PC-9 (cell line): Measurements from ENCODE around the gene NACC2. TPM values are rescaled to one million over a fixed set of nuclear protein-coding genes. Genes with fewer than 3 reads are reported as not detected.
A peak's percentile ranks its signal among the peaks of the same experiment; 100 is the strongest.

Experiments
- BruUV-seq: library from RNA; stranded (reverse); fragments of 400-500 nt; replicated peaks from 2 replicates; lab custom pipeline; 2021; lab: Mats Ljungman, UMichigan
- CTCF ChIA-PET: fragments of 300-600 bp; sonication (Branson Sonifier 250); formaldehyde crosslinking; loops from one replicate; lab custom pipeline; 2022; ENCODE audit warnings: antibody characterized with exemption; lab: Charles Lee
- POLR2A ChIA-PET: fragments of 300-600 bp; sonication (Branson Sonifier 250); formaldehyde crosslinking; loops from one replicate; lab custom pipeline; 2022; ENCODE audit warnings: antibody characterized with exemption; ENCODE audit not compliant: unreplicated experiment; lab: Charles Lee
- DNase-seq, 2 experiments: peaks; one replicate each; pipeline versions ENCODE4 v3.0.0 to v3.0.0-alpha.2; 2015 to 2022; ENCODE audit warnings: mixed read lengths in 1 of 2
- H2AFZ ChIP-seq: fragments of 200-600 bp; sonication (generic); 2 replicates; pipeline ENCODE4 v1.8.1; 2017; ENCODE audit warnings: antibody characterized with exemption
- H3F3A ChIP-seq: fragments of 200-600 bp; sonication (generic); 2 replicates; pipeline ENCODE4 v1.8.1; 2017; ENCODE audit warnings: antibody characterized with exemption, mild to moderate bottlenecking, low read depth; ENCODE audit not compliant: insufficient read depth
- H3K27ac ChIP-seq: fragments of 200-600 bp; sonication (generic); 2 replicates; pipeline ENCODE4 v1.6.1; 2016; ENCODE audit warnings: mixed run types
- H3K27me3 ChIP-seq: fragments of 200-600 bp; sonication (generic); 2 replicates; pipeline ENCODE4 v1.6.1; 2016; ENCODE audit warnings: low read depth, mixed run types; ENCODE audit not compliant: insufficient read depth
- H3K36me3 ChIP-seq: fragments of 200-600 bp; sonication (generic); 2 replicates; pipeline ENCODE4 v1.6.1; 2016; ENCODE audit warnings: low read depth, mixed run types
- H3K4me1 ChIP-seq: fragments of 200-600 bp; sonication (generic); replicated peaks from 2 replicates; pipeline ENCODE4 v1.6.1; 2016; ENCODE audit warnings: mixed run types; ENCODE audit not compliant: insufficient read depth
- H3K4me2 ChIP-seq: fragments of 200-600 bp; sonication (generic); 2 replicates; pipeline ENCODE4 v1.6.1; 2017; ENCODE audit warnings: mixed run types
- H3K4me3 ChIP-seq: fragments of 200-600 bp; sonication (generic); 2 replicates; pipeline ENCODE4 v1.6.1; 2016; ENCODE audit warnings: mixed run types
- H3K79me2 ChIP-seq: fragments of 200-600 bp; sonication (generic); 2 replicates; pipeline ENCODE4 v1.6.1; 2017; ENCODE audit warnings: low read depth, mixed run types
- H3K9me2 ChIP-seq: fragments of 200-600 bp; sonication (generic); 2 replicates; pipeline ENCODE4 v1.8.1; 2017; ENCODE audit warnings: mild to moderate bottlenecking; ENCODE audit not compliant: insufficient read depth
- H3K9me3 ChIP-seq: fragments of 200-600 bp; sonication (generic); 2 replicates; pipeline ENCODE4 v1.8.1; 2016; ENCODE audit warnings: low read depth; ENCODE audit not compliant: insufficient read depth
- H4K20me1 ChIP-seq: fragments of 200-600 bp; sonication (generic); 2 replicates; pipeline ENCODE4 v1.8.1; 2017; ENCODE audit not compliant: insufficient read depth
- CTCF ChIP-seq: fragments of 200-600 bp; sonication (generic); conservative IDR thresholded peaks from 2 replicates; pipeline ENCODE4 v1.6.1; 2017; ENCODE audit warnings: mixed run types, antibody characterized with exemption, mild to moderate bottlenecking, moderate library complexity
- EZH2 ChIP-seq: fragments of 200-600 bp; sonication (generic); IDR thresholded peaks from 2 replicates; pipeline ENCODE4 v1.8.0; 2017; ENCODE audit warnings: antibody characterized with exemption, low read depth
- intact Hi-C: fragments of 100-400 bp; cut with micrococcal nuclease; formaldehyde crosslinking; loops from one replicate; pipeline ENCODE4 v1.10.0; 2022; ENCODE audit not compliant: unreplicated experiment
- total RNA-seq: library from RNA; stranded (reverse); gene quantifications from 2 replicates; pipeline ENCODE4 v1.2.3, GENCODE V29; 2021

The NACC2 gene
- total RNA-seq, 1 experiment from 2014 or later: 22.4 TPM

GRCh38 chr9:136023410-136024225, 71.5 kb downstream of the NACC2 start:
- POLR2A ChIA-PET: no interaction called here
- CTCF ChIA-PET: no interaction called here
- H3K36me3 ChIP-seq: no peaks in the 10 kb centered on the region

DNA sequence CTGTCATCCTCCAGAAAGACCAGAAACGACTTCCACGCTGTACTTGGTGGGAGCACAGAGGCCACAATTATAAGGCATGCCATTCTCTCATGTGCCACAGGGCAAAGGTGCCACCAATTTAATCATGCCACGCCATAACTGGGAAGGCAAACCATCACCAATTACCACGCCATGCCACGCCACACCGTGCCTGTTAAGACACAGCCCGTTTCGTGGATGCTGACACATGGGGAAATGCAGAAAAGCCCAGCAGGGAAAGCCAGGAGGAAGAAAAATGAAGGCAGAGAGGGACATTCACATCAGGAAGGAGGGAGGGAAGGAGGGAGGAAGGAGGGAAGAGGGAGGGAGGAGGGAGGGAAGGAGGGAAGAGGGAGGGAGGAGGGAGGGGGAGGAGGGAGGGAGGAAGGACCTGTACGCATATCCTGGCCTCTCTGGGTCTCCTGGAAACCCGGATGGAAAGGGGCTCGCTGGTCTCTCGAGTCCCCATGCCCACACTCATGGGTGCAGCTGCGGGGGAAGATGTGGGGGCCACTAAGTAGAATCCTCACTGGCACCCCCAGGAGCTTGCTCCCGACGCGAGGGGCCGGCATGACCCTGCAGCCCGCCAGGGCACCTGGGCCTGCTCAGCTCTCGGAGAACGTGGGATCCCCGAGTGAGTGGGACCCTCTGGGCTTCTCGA, 72.2 kb downstream of the NACC2 start:
- TF ChIP-seq EZH2 (no peak), CTCF (no peak)
- ChIA-PET POLR2A (no interaction called here), CTCF (no interaction called here)
- H3K36me3 ChIP-seq: no peaks in the 10 kb centered on the region
- no peak overlapping the region for H3K27ac ChIP-seq
- peaks cover 8% of the 10 kb centered on the region for H4K20me1 ChIP-seq
- no peaks in the 10 kb centered on the region for H3K9me2 ChIP-seq
- no peak overlapping the region for H3K4me3 ChIP-seq
- H3K9me3 ChIP-seq: no peaks in the 10 kb centered on the region
- no peaks in the 10 kb centered on the region for H3K4me1 ChIP-seq
- H3K79me2 ChIP-seq: no peaks in the 10 kb centered on the region
- BruUV-seq: no TSS peak
- no peak overlapping the region for H3K4me2 ChIP-seq
- intact Hi-C loops: no loop called here
- no peak overlapping the region for H2AFZ ChIP-seq
- no peak for DNase-seq
- no peaks in the 10 kb centered on the region for H3F3A ChIP-seq
- H3K27me3 ChIP-seq: no peaks in the 10 kb centered on the region

More at GRCh38 chr9:136023410-136024225, 71.5 kb downstream of the NACC2 start:
- Histone ChIP-seq H3K4me2 (no peak overlapping the region), H4K20me1 (peaks cover 4% of the 10 kb centered on the region; the same call in 1 of the 2 replicates), H3K4me1 (no peaks in the 10 kb centered on the region), H3K27me3 (no peaks in the 10 kb centered on the region), H3K27ac (no peak overlapping the region), H3F3A (no peaks in the 10 kb centered on the region), H3K9me2 (no peaks in the 10 kb centered on the region), H3K79me2 (no peaks in the 10 kb centered on the region), H3K9me3 (no peaks in the 10 kb centered on the region), H3K4me3 (no peak overlapping the region), H2AFZ (no peak overlapping the region)
- no peak for DNase-seq
- no peak for TF ChIP-seq EZH2
- no TSS peak for BruUV-seq
- intact Hi-C loops: no loop called here

DNA sequence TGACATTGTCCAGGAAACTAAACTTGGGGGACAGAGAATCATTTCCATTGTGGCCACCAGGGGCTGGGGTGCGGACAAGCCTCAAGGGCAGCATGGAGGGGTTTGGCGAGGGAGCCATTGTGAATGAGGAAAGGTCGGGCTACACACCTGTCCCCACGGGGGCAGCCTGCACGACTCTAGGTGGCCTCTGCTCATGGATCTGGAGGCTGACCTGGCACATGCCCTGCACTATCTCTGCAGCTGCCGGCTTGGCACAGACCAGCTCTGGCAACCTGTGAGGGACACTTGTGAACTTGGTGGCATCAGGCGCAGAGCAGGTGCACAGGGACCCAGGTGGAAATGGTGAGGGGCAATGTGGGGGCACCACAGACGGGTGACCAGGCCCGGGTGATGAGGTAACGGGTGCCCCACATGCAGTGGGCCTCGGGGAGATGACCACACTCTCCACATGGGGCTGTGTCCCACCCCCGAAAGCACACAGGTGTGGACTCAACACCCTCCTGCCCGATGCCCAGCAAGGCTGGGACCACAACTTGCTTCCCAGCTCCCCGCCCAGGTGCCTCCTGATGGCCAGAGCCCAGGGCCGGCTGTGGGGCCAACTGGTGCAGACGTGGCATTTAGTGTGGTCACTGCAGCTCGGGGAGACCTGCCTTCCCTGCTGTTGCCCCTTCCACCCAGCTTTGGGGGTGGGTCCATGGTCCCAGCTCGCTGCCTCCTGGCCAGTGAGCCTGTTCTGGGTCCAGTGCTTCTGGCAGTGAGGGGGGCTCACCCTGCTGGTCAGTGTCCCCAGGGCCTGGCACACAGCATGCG, 73.0 kb downstream of the NACC2 start:
- Histone ChIP-seq H3K79me2 (no peaks in the 10 kb centered on the region), H3K4me2 (no peak overlapping the region), H3K27ac (no peak overlapping the region), H2AFZ (no peak overlapping the region), H3K9me2 (no peaks in the 10 kb centered on the region), H3K36me3 (no peaks in the 10 kb centered on the region), H3K27me3 (no peaks in the 10 kb centered on the region), H3K4me3 (no peak overlapping the region), H4K20me1 (peaks cover 10% of the 10 kb centered on the region), H3K9me3 (no peaks in the 10 kb centered on the region), H3K4me1 (no peaks in the 10 kb centered on the region), H3F3A (no peaks in the 10 kb centered on the region)
- intact Hi-C loops: no loop called here
- BruUV-seq: no TSS peak
- CTCF ChIA-PET: no interaction called here
- POLR2A ChIA-PET: no interaction called here
- 0 out of 2 replicates have a peak, but pooled peaks have one; percentile 19 for TF ChIP-seq CTCF
- TF ChIP-seq EZH2: no peak
- no peak for DNase-seq
